Progenitor cell of endocrine pancreas (in vitro differentiated cells): Measurements from ENCODE around the gene SNX20. TPM values are rescaled to one million over a fixed set of nuclear protein-coding genes. Genes with fewer than 3 reads are reported as not detected.

Source experiments
- DNase-seq: peaks from one replicate; pipeline ENCODE4 v3.0.0; 2021; ENCODE audit warnings: low spot score; ENCODE audit not compliant: unreplicated experiment
- H3K27ac Mint-ChIP-seq: 2 replicates; pipeline ENCODE4 v1.8.0; 2021; ENCODE audit warnings: mild to moderate bottlenecking, moderate library complexity, mixed read lengths
- H3K27me3 Mint-ChIP-seq: 2 replicates; pipeline ENCODE4 v1.8.0; 2021; ENCODE audit warnings: mixed read lengths
- H3K36me3 Mint-ChIP-seq: 2 replicates; pipeline ENCODE4 v1.8.0; 2022; ENCODE audit warnings: mixed read lengths; ENCODE audit not compliant: insufficient read depth
- H3K4me1 Mint-ChIP-seq: 2 replicates; pipeline ENCODE4 v1.8.0; 2021; ENCODE audit warnings: low read depth, mixed read lengths
- H3K4me3 Mint-ChIP-seq: 2 replicates; pipeline ENCODE4 v1.8.0; 2021; ENCODE audit warnings: low read depth, mild to moderate bottlenecking, moderate library complexity, mixed read lengths
- H3K9me3 Mint-ChIP-seq: 2 replicates; pipeline ENCODE4 v1.8.0; 2021; ENCODE audit warnings: low read depth, mixed read lengths
- total RNA-seq: library from RNA; stranded (reverse); gene quantifications from 2 replicates; pipeline ENCODE4 v1.2.1, GENCODE V29; 2021
- TF ChIP-seq, protein P1 (sequence below): fragments of 200-600 bp; sonication (generic); IDR thresholded peaks from one replicate; pipeline ENCODE4 v1.5.0; 2021; ENCODE audit warnings: antibody characterized with exemption, mild to moderate bottlenecking; ENCODE audit not compliant: unreplicated experiment

Gene SNX20
- total RNA-seq, 1 donor from 2014 or later, result not detected

DNA sequence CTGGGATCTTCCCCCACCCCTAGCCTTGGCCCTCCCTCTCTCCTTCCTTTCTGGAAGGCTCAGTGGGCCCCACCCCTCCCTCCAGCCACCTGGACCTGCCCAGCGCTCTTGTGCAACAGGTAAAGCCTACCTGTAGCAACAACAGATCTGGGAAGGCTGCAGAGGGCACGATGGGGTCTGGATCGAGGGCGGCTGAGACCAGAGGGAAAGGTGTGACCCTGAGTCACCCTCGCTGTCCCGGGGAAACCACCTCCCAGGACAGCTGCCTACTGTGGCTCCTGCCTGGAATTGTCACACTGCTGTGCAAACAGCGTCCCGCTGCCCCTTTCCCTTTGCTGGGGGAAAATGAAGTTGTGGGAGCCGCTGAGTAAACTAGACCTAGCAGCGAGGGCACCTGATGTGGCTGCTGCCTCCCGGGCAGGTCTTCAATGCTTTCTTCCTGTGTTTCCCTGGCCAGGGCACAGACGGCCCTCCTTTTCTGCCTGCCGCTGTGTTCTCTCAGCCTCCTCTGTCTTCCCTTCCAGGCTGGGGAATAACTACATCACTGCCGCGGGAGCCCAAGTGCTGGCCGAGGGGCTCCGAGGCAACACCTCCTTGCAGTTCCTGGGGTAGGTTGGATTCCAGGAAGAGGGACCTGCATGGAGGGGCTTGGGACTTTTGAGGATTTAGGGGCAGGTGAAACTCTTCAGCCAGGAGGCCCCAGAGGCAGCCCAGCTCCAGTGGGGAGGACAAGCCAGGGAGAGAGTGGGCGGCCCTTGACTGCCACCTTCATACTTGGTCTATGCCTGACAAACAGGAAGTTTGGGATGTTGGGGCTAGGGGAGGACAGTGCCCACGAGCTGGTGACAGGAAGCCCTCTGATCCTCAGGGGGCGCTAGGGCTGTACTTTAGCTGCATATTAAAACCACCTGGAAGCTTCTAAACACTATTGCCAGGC lies 38.6 kb upstream of the SNX20 start:
- Mint-ChIP-seq H3K4me3 (no peak overlapping the region), H3K36me3 (no peaks in the 10 kb centered on the region), H3K4me1 (peaks cover 7% of the 10 kb centered on the region), H3K27ac (no peak overlapping the region), H3K9me3 (peaks cover 6% of the 10 kb centered on the region), H3K27me3 (peaks cover 6% of the 10 kb centered on the region)
- TF ChIP-seq, protein P1, sequence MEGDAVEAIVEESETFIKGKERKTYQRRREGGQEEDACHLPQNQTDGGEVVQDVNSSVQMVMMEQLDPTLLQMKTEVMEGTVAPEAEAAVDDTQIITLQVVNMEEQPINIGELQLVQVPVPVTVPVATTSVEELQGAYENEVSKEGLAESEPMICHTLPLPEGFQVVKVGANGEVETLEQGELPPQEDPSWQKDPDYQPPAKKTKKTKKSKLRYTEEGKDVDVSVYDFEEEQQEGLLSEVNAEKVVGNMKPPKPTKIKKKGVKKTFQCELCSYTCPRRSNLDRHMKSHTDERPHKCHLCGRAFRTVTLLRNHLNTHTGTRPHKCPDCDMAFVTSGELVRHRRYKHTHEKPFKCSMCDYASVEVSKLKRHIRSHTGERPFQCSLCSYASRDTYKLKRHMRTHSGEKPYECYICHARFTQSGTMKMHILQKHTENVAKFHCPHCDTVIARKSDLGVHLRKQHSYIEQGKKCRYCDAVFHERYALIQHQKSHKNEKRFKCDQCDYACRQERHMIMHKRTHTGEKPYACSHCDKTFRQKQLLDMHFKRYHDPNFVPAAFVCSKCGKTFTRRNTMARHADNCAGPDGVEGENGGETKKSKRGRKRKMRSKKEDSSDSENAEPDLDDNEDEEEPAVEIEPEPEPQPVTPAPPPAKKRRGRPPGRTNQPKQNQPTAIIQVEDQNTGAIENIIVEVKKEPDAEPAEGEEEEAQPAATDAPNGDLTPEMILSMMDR, result no peak
- no peak for DNase-seq

DNA sequence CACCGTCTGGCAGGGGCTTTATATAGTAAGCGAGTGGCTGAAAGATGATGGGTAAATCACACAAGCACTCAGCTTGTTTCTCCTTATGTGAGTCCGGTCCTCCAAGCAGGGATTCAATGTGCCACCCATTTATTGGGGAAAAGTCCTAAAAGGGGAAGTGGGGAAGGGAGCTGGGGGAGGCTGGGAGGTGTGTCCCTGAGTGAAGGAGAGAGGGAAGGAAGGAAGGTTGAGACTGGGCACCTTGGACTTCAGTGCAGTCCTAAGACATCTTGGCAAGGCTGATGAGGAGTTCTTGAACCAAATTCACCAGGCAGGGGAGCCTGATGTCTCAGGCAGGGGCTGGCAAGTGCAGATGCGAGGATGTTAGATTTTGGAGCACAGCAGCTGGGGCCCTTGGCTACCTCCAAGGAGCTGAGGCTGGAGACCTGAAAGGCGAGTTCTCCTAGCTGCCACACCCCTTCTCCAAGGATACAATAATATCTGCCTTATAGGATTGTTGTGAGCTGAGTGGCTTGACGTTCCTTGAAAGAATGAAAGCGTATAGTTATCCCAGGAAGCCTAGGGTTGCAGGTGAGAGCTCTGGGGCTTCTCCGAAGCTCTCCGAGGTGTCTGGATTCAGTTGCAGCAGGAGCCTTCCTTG lies 37.8 kb upstream of the SNX20 start:
- Mint-ChIP-seq H3K9me3 (no peaks in the 10 kb centered on the region), H3K27ac (no peak overlapping the region), H3K27me3 (peaks cover 6% of the 10 kb centered on the region), H3K36me3 (no peaks in the 10 kb centered on the region), H3K4me1 (peaks cover 7% of the 10 kb centered on the region), H3K4me3 (no peak overlapping the region)
- TF ChIP-seq, protein P1, result no peak
- DNase-seq, result no peak

DNA sequence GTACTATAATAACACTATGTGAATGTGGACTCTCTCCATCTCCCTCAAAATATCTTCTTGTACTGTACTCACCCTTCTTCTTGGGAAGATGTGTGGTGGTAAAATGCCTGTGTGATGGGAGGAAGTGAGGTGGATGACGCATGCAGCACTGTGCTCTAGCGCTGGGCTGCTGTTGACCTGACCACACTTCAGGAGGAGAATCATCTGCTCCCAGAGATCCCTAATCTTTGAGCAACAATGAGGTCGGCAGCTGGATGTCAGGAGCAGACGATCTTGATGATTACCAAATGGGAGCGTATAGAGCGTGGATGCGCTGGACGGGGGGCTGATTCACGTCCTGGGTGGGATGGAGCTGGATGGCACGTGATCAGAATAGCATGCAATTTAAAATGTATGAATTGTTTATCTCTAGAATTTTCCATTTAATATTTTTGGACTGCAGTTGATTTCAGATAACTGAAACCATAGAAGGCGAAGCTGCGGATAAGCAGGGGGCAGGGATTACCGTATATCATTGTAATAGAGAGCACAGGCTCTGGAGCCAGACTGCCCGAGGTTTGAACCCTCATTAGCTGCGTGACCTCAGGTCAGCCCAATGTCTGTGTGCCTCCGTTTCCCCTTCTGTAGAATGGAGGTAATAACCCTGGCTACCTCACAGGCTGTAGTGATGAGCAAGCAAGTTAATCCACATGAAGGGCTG lies 37.1 kb upstream of the SNX20 start:
- no peaks in the 10 kb centered on the region for H3K36me3 Mint-ChIP-seq
- H3K4me3 Mint-ChIP-seq, result no peak overlapping the region
- peaks cover 6% of the 10 kb centered on the region for H3K27me3 Mint-ChIP-seq
- H3K27ac Mint-ChIP-seq, result no peak overlapping the region
- H3K4me1 Mint-ChIP-seq, result peaks cover 7% of the 10 kb centered on the region
- no peak for DNase-seq
- no peaks in the 10 kb centered on the region for H3K9me3 Mint-ChIP-seq
- TF ChIP-seq, protein P1, result no peak

DNA sequence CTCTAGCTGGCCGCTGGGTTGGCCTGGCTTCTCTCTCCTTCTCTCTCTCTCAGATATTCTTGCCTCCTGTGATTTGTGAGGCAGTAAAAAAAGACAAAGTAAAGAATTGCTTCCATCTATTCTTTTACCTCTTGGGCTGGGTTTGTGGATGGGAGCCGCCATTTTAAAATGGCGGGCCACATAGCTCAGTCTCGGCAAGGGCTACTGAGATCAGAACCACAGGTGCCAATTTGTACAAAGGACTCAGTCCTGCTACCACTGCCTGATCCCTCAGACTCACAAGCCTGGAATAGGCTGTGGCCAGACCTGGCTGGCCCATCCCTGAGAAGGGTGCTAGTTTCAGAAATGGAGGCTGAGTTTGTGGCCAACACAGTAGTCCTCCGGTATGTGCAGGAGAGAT lies 36.4 kb upstream of the SNX20 start:
- no peaks in the 10 kb centered on the region for H3K36me3 Mint-ChIP-seq
- DNase-seq, result no peak

More for the DNA sequence above, 36.4 kb upstream of the SNX20 start:
- peaks cover 6% of the 10 kb centered on the region for H3K27me3 Mint-ChIP-seq
- peaks cover 7% of the 10 kb centered on the region for H3K4me1 Mint-ChIP-seq
- TF ChIP-seq, protein P1, result no peak
- no peaks in the 10 kb centered on the region for H3K9me3 Mint-ChIP-seq
- H3K4me3 Mint-ChIP-seq, result no peak overlapping the region
- no peak overlapping the region for H3K27ac Mint-ChIP-seq
